Endodermal cell (in vitro differentiated cells): ENCODE results near the gene PRKCB. TPM values are rescaled to one million over a fixed set of nuclear protein-coding genes. Genes with fewer than 3 reads are reported as not detected.

Experiments used
- DNase-seq: peaks from one replicate; pipeline ENCODE4 v3.0.0-alpha.2; 2017
- H3K27ac ChIP-seq: 2 replicates; pipeline ENCODE4 v1.5.1; 2013; ENCODE audit warnings: mild to moderate bottlenecking, low read depth, low read length, moderate library complexity
- H3K27me3 ChIP-seq: 2 replicates; pipeline ENCODE4 v1.6.1; 2013; ENCODE audit warnings: mild to moderate bottlenecking, low read length, moderate library complexity; ENCODE audit not compliant: insufficient read depth, control insufficient read depth, poor library complexity, severe bottlenecking
- H3K36me3 ChIP-seq: 2 replicates; pipeline ENCODE4 v1.7.0; 2013; ENCODE audit warnings: mild to moderate bottlenecking, low read length, moderate library complexity; ENCODE audit not compliant: control insufficient read depth, insufficient read depth
- H3K4me1 ChIP-seq: one replicate; pipeline ENCODE4 v1.7.0; 2013; ENCODE audit warnings: low read length; ENCODE audit not compliant: control insufficient read depth, insufficient read depth
- H3K4me3 ChIP-seq: 2 replicates; pipeline ENCODE4 v1.5.1; 2013; ENCODE audit warnings: mild to moderate bottlenecking, low read length, moderate library complexity
- H3K9ac ChIP-seq: 2 replicates; pipeline ENCODE4 v1.6.1; 2013; ENCODE audit warnings: mild to moderate bottlenecking, low read length, moderate library complexity; ENCODE audit not compliant: poor library complexity, severe bottlenecking; ENCODE audit errors: extremely low read depth
- H3K9me3 ChIP-seq: 2 replicates; pipeline ENCODE4 v1.6.1; 2013; ENCODE audit warnings: mild to moderate bottlenecking, low read length, moderate library complexity; ENCODE audit not compliant: control insufficient read depth
- H3K27ac Mint-ChIP-seq: 2 replicates; pipeline ENCODE4 v1.8.0; 2020; ENCODE audit warnings: mixed read lengths
- H3K27me3 Mint-ChIP-seq: 2 replicates; pipeline ENCODE4 v1.8.0; 2021; ENCODE audit warnings: mild to moderate bottlenecking, mixed read lengths; ENCODE audit not compliant: insufficient read depth
- H3K36me3 Mint-ChIP-seq: 2 replicates; pipeline ENCODE4 v1.8.0; 2020; ENCODE audit warnings: low read depth, mixed read lengths
- H3K4me1 Mint-ChIP-seq: 2 replicates; pipeline ENCODE4 v1.8.0; 2020; ENCODE audit warnings: mixed read lengths
- H3K4me3 Mint-ChIP-seq: 2 replicates; pipeline ENCODE4 v1.8.0; 2020; ENCODE audit warnings: mild to moderate bottlenecking, moderate library complexity, mixed read lengths
- H3K9me3 Mint-ChIP-seq: 2 replicates; pipeline ENCODE4 v1.8.0; 2020; ENCODE audit warnings: mild to moderate bottlenecking, mixed read lengths
- CTCF ChIP-seq: fragments of 200-600 bp; sonication (generic); conservative IDR thresholded peaks from 2 replicates; pipeline ENCODE4 v1.5.0; 2021; ENCODE audit warnings: antibody characterized with exemption, mild to moderate bottlenecking
- WGBS, 2 experiments: methylation state at CpG; one replicate each; pipeline versions ENCODE4 v1.1.5 to v1.1.7; 2013; ENCODE audit warnings: missing lambda C conversion rate in 2 of 2, mixed read lengths in 1 of 2; ENCODE audit not compliant: insufficient coverage in 1 of 2, insufficient read length in 1 of 2; 5-methylcytosine and 5-hydroxymethylcytosine counted together
- total RNA-seq, 2 donors: library from RNA; stranded (reverse); fragmentation: NEBNext Ultra II Directional in 1 of 2; extraction: Animal tissue kit (Norgen Biotek cat#: 25700) in 1 of 2; gene quantifications; 2 replicates in 1 of 2; 3 replicates in 1 of 2; pipeline ENCODE4 v1.2.1, GENCODE V29; 2021

Gene PRKCB
- total RNA-seq, 2 donors from 2014 or later = 0.38 to 1.1 TPM

- H3K27me3 Mint-ChIP-seq = peaks cover 6% of the 10 kb centered on the region
- 91% methylated on average over 1 of the region's 1 CpG; no CpG with 5 or more reads in 1 of the 2 experiments for whole genome bisulfite sequencing, 2 experiments
- no peaks in the 10 kb centered on the region for H3K36me3 Mint-ChIP-seq
- peaks cover 14% of the 10 kb centered on the region for H3K27me3 ChIP-seq
- no peak for DNase-seq
- H3K27ac ChIP-seq = no peak overlapping the region
- no peak overlapping the region for H3K27ac Mint-ChIP-seq
- no peaks in the 10 kb centered on the region for H3K9me3 ChIP-seq
- no peaks in the 10 kb centered on the region for H3K9me3 Mint-ChIP-seq
- no peak overlapping the region for H3K4me3 Mint-ChIP-seq
- H3K4me1 ChIP-seq = no peaks in the 10 kb centered on the region
- TF ChIP-seq CTCF = no peak
- no peak overlapping the region for H3K4me3 ChIP-seq
- H3K9ac ChIP-seq = no peak overlapping the region
- no peaks in the 10 kb centered on the region for H3K36me3 ChIP-seq
- H3K4me1 Mint-ChIP-seq = peaks cover 12% of the 10 kb centered on the region
These were observed 241.5 kb downstream of the PRKCB start for GRCh38 chr16:24077292-24077691.

- DNase-seq = no peak
- Histone ChIP-seq H3K9me3 (no peaks in the 10 kb centered on the region), H3K36me3 (no peaks in the 10 kb centered on the region), H3K27me3 (peaks cover 14% of the 10 kb centered on the region), H3K4me3 (no peak overlapping the region), H3K9ac (no peak overlapping the region), H3K27ac (peak overlapping the region; percentile 60), H3K4me1 (no peaks in the 10 kb centered on the region)
- no peak overlapping the region for H3K27ac Mint-ChIP-seq
- no peaks in the 10 kb centered on the region for H3K9me3 Mint-ChIP-seq
- 88 to 90% methylated on average over 2 to 8 of the region's 8 CpGs for WGBS, 2 experiments
- H3K27me3 Mint-ChIP-seq = peaks cover 6% of the 10 kb centered on the region
- H3K4me1 Mint-ChIP-seq = peaks cover 12% of the 10 kb centered on the region
- no peak overlapping the region for H3K4me3 Mint-ChIP-seq
- TF ChIP-seq CTCF = no peak
- no peaks in the 10 kb centered on the region for H3K36me3 Mint-ChIP-seq
These were observed 242.2 kb downstream of the PRKCB start for GRCh38 chr16:24077966-24078365.

- peaks cover 5% of the 10 kb centered on the region for H3K9me3 Mint-ChIP-seq
- H3K4me1 Mint-ChIP-seq = no peaks in the 10 kb centered on the region
- no peak overlapping the region for H3K4me3 Mint-ChIP-seq
- DNase-seq = no peak
- H3K9me3 ChIP-seq = peaks cover 6% of the 10 kb centered on the region
- H3K27ac ChIP-seq = peak overlapping the region; percentile 71
- H3K27ac Mint-ChIP-seq = no peak overlapping the region
- no peaks in the 10 kb centered on the region for H3K27me3 Mint-ChIP-seq
- no peaks in the 10 kb centered on the region for H3K36me3 Mint-ChIP-seq
- H3K9ac ChIP-seq = no peak overlapping the region
- H3K4me3 ChIP-seq = no peak overlapping the region
- H3K36me3 ChIP-seq = no peaks in the 10 kb centered on the region
- no peaks in the 10 kb centered on the region for H3K27me3 ChIP-seq
- H3K4me1 ChIP-seq = no peaks in the 10 kb centered on the region
- TF ChIP-seq CTCF = no peak
- 70 to 84% methylated on average over 4 to 5 of the region's 5 CpGs for WGBS, 2 experiments
These were observed 249.9 kb downstream of the PRKCB start for GRCh38 chr16:24085666-24086065.
